Activated naive CD4-positive, alpha-beta T cell treated with anti-CD3 and anti-CD28 coated beads, Interleukin-2, amount 50 U/mL, for 16 hours (primary cell): ENCODE results near the gene EEF2K.
A peak's percentile ranks its signal among the peaks of the same experiment; 100 is the strongest.
"Not testable (repeated sequence)": the region's sequence is repeated elsewhere in the genome, so short reads cannot be mapped to it uniquely, and the experiment has no call there.

ENCODE experiments used
- DNase-seq: peaks from one replicate; pipeline ENCODE4 v3.0.0-alpha.2; 2020

EEF2K gene

GRCh38 chr16:22297114-22297870, 91.2 kb downstream of the EEF2K start, which contains the start of gene POLR3E:
POLR3E (plus strand) TSS chr16:22297409; CDS start chr16:22302969, 5,560 bp downstream.
- DNase-seq: peak; percentile 100

- DNase-seq: peak; percentile 74
These were observed 92.0 kb downstream of the EEF2K start for GRCh38 chr16:22297871-22298733.

GRCh38 chr16:22299036-22299435, 93.0 kb downstream of the EEF2K start:
- no peak for DNase-seq

GRCh38 chr16:22300427-22301071, 94.5 kb downstream of the EEF2K start:
- DNase-seq: peak; percentile 45

- not testable (repeated sequence) for DNase-seq
These were observed 95.3 kb downstream of the EEF2K start for GRCh38 chr16:22301423-22301822.

GRCh38 chr16:22302776-22303363, 96.8 kb downstream of the EEF2K start:
- no peak for DNase-seq

- no peak for DNase-seq
These were observed 98.3 kb downstream of the EEF2K start for GRCh38 chr16:22304411-22304810.

- DNase-seq: no peak
These were observed 100.7 kb downstream of the EEF2K start for GRCh38 chr16:22306788-22307187.

GRCh38 chr16:22307838-22308237, 101.8 kb downstream of the EEF2K start:
- no peak for DNase-seq

GRCh38 chr16:22308824-22309520, 102.9 kb downstream of the EEF2K start:
- no peak for DNase-seq

- DNase-seq: no peak
These were observed 105.4 kb downstream of the EEF2K start for GRCh38 chr16:22311520-22311919.

- DNase-seq: no peak
These were observed 107.1 kb downstream of the EEF2K start for GRCh38 chr16:22312897-22313781.

- DNase-seq: no peak
These were observed 107.9 kb downstream of the EEF2K start for GRCh38 chr16:22313876-22314470.

GRCh38 chr16:22314661-22315626, 108.9 kb downstream of the EEF2K start:
- no peak for DNase-seq

GRCh38 chr16:22315979-22316378, 109.9 kb downstream of the EEF2K start:
- DNase-seq: no peak

- no peak for DNase-seq
These were observed 110.3 kb downstream of the EEF2K start for GRCh38 chr16:22316411-22316811.

GRCh38 chr16:22317001-22317530, 111.0 kb downstream of the EEF2K start:
- DNase-seq: no peak

GRCh38 chr16:22317625-22318024, 111.5 kb downstream of the EEF2K start:
- DNase-seq: no peak

GRCh38 chr16:22318690-22319358, 112.7 kb downstream of the EEF2K start:
- peak; percentile 59 for DNase-seq
